CD4-positive, alpha-beta T cell treated with Interleukin-10 for 1 hour (primary cell): Measurements from ENCODE around the gene TOR1AIP1.
A peak's percentile ranks its signal among the peaks of the same experiment; 100 is the strongest.
"Not testable (repeated sequence)": the region's sequence is repeated elsewhere in the genome, so short reads cannot be mapped to it uniquely, and the experiment has no call there.

Source experiments
- DNase-seq: peaks from one replicate; pipeline ENCODE4 v3.0.0-alpha.2; 2020

TOR1AIP1 gene

GRCh38 chr1:179882253-179883039 is at the start of gene TOR1AIP1:
TSS of gene TOR1AIP1 (plus strand) at chr1:179882285. CDS start at chr1:179882503, 218 bp downstream.
- DNase-seq, result peak; percentile 99

- DNase-seq, result not testable (repeated sequence)
Measured at GRCh38 chr1:179836686-179837445, 45.2 kb upstream of the TOR1AIP1 start.

GRCh38 chr1:179840107-179840506 is 42.0 kb upstream of the TOR1AIP1 start:
- no peak for DNase-seq

- DNase-seq, result no peak
Measured at GRCh38 chr1:179848233-179848632, 33.9 kb upstream of the TOR1AIP1 start.

GRCh38 chr1:179853102-179853501 is 29.0 kb upstream of the TOR1AIP1 start:
- DNase-seq, result no peak

GRCh38 chr1:179855831-179856230 is 26.3 kb upstream of the TOR1AIP1 start:
- not testable (repeated sequence) for DNase-seq

- no peak for DNase-seq
Measured at GRCh38 chr1:179856296-179856695, 25.8 kb upstream of the TOR1AIP1 start.

- no peak for DNase-seq
Measured at GRCh38 chr1:179857009-179857408, 25.1 kb upstream of the TOR1AIP1 start.

- DNase-seq, result no peak
Measured at GRCh38 chr1:179860652-179861051, 21.4 kb upstream of the TOR1AIP1 start.

GRCh38 chr1:179865377-179865776 is 16.7 kb upstream of the TOR1AIP1 start:
- DNase-seq, result no peak

- DNase-seq, result no peak
Measured at GRCh38 chr1:179866616-179867015, 15.5 kb upstream of the TOR1AIP1 start.

- peak; percentile 65 for DNase-seq
Measured at GRCh38 chr1:179867493-179868330, 14.4 kb upstream of the TOR1AIP1 start.

GRCh38 chr1:179870870-179871269 is 11.2 kb upstream of the TOR1AIP1 start:
- DNase-seq, result no peak

GRCh38 chr1:179871940-179872339 is 10.1 kb upstream of the TOR1AIP1 start:
- no peak for DNase-seq

- no peak for DNase-seq
Measured at GRCh38 chr1:179872558-179872957, 9.5 kb upstream of the TOR1AIP1 start.

- no peak for DNase-seq
Measured at GRCh38 chr1:179873438-179873851, 8.6 kb upstream of the TOR1AIP1 start.

- no peak for DNase-seq
Measured at GRCh38 chr1:179875596-179876299, 6.3 kb upstream of the TOR1AIP1 start.

GRCh38 chr1:179876300-179876715 is 5.8 kb upstream of the TOR1AIP1 start:
- no peak for DNase-seq

- peak; percentile 85 for DNase-seq
Measured at GRCh38 chr1:179877586-179878265, 4.4 kb upstream of the TOR1AIP1 start, which contains the start of gene TOR1AIP2. TSS of gene TOR1AIP2 (minus strand) at chr1:179877803. CDS start at chr1:179852665, 25,138 bp downstream.

- DNase-seq, result no peak
Measured at GRCh38 chr1:179879797-179880196, 2.3 kb upstream of the TOR1AIP1 start.

- no peak for DNase-seq
Measured at GRCh38 chr1:179881642-179882252, 338 bp upstream of the TOR1AIP1 start.
